Mucosa of descending colon (tissue), 3 donors: ENCODE results near the gene FAM217B. TPM values are rescaled to one million over a fixed set of nuclear protein-coding genes. Genes with fewer than 3 reads are reported as not detected.

Experiments used
- ATAC-seq: fragments of 200-7000 bp; cut with Tn5 transposase; one replicate; pipeline ENCODE4 v1.9.1; 2020; ENCODE audit warnings: mild to moderate bottlenecking, moderate library complexity
- DNase-seq, 3 donors: peaks; one replicate each; pipeline ENCODE4 v3.0.0-alpha.2; 2020
- H3K36me3 ChIP-seq: fragments of 200-600 bp; one replicate; pipeline ENCODE4 v1.8.0; 2021; ENCODE audit warnings: low read depth, mild to moderate bottlenecking
- H3K4me1 ChIP-seq: fragments of 200-600 bp; one replicate; pipeline ENCODE4 v1.8.0; 2021; ENCODE audit warnings: low read depth, mild to moderate bottlenecking
- H3K4me3 ChIP-seq: fragments of 200-600 bp; one replicate; pipeline ENCODE4 v1.8.0; 2021; ENCODE audit warnings: mild to moderate bottlenecking
- H3K9me3 ChIP-seq: fragments of 200-600 bp; one replicate; pipeline ENCODE4 v1.8.0; 2021; ENCODE audit warnings: mild to moderate bottlenecking
- CTCF ChIP-seq: fragments of 200-600 bp; IDR thresholded peaks from one replicate; pipeline ENCODE4 v1.8.0; 2022; ENCODE audit warnings: antibody characterized with exemption, mild to moderate bottlenecking
- intact Hi-C, 2 donors: fragments of 100-400 bp; cut with DNase I in 1 of 2; cut with micrococcal nuclease in 1 of 2; formaldehyde crosslinking; loops; one replicate each; pipeline versions ENCODE4 v1.11.0 to v1.11.1; 2022; cut with DNase I, micrococcal nuclease
- total RNA-seq, 3 donors: library from RNA; stranded (reverse); fragmentation: NEBNext Ultra II Directional in 2 of 3; extraction: Animal tissue kit (Norgen Biotek cat#: 25700) in 2 of 3; gene quantifications; one replicate each; pipeline versions ENCODE4 v1.2.1 to v1.2.4, GENCODE V29; 2021 to 2023
- donor health status: DM: no; HTN: no; CAD: no; lungs with moderate emphysema.
- donor health status: DM: no; HTN: no; CAD: no.
- donor health status: DM: no; HTN: yes; CAD: no.

The FAM217B gene
- total RNA-seq, 3 donors from 2014 or later: 8.2 to 19.0 (median 9.8) TPM

DNA sequence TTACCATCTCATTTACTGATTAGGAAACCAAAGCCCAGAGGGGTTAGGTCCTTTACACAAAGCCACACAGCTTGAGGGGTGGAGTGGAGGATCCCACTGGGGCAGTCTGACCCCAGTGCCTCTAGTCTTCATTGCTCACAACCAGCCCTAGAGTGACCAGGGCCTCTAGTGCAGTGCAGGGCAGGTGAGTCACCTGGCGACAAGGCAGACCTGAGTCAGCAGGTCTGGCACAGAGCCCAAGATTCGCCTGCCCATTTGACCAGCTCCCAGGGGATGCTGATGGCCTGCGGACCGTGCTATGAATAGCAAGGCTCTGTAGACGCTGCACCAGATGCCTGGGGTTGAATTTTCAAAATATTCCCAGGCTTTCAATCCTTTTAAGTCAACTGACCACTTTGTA, 48.0 kb downstream of the FAM217B start:
- Histone ChIP-seq H3K36me3 (no peaks in the 10 kb centered on the region), H3K9me3 (no peaks in the 10 kb centered on the region), H3K4me3 (no peak overlapping the region), H3K4me1 (no peaks in the 10 kb centered on the region)
- intact Hi-C loops: no loop called here
- DNase-seq (no peak), ATAC-seq (peak; percentile 21)
- TF ChIP-seq CTCF: no peak

- no peaks in the 10 kb centered on the region for H3K9me3 ChIP-seq
- no peak for TF ChIP-seq CTCF
- no peak overlapping the region for H3K4me3 ChIP-seq
- intact Hi-C loops: no loop called here
- no peaks in the 10 kb centered on the region for H3K36me3 ChIP-seq
- no peak for ATAC-seq
- no peak for DNase-seq
- no peaks in the 10 kb centered on the region for H3K4me1 ChIP-seq
Measured at GRCh38 chr20:59992526-59993084, 52.4 kb downstream of the FAM217B start.

DNA sequence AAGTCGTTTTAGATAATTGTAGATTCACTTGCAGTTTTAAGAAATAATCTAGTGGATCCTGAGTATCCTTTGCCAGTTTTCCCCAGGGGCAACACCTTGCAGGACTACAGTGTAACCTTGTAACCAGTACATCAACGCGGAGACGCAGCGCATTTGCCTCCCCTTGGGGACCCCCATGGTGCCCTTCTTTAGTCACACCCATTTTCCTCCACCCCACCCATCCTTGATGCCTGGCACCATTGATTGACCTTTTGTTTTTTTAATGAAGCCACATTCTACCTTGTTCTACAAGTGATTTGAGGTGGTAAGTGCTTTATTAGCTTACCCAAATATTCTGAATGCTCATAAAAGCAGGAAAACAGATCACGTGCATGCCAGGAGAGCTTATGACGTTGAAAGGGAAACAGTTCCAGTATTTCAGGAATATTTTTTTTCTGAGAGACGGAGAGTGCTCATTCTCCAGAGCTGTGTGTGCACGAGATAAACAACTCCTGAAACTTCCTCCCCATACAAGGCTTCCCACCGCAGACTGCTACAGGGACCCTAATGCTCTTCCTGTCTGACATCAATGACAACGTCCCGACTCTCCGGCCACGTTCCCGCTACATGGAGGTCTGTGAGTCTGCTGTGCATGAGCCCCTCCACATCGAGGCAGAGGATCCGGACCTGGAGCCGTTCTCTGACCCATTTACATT, 53.7 kb downstream of the FAM217B start:
- no peak for ATAC-seq

GRCh38 chr20:59994697-59995122, 54.5 kb downstream of the FAM217B start:
- no peaks in the 10 kb centered on the region for H3K9me3 ChIP-seq
- H3K36me3 ChIP-seq: no peaks in the 10 kb centered on the region
- no peaks in the 10 kb centered on the region for H3K4me1 ChIP-seq
- no peak overlapping the region for H3K4me3 ChIP-seq
- peak in 2 of 3 donors; percentile 26 to 54 for DNase-seq
- peak; percentile 86 for ATAC-seq
- intact Hi-C loops: no loop called here
- no peak for TF ChIP-seq CTCF

More for the DNA sequence above, 53.7 kb downstream of the FAM217B start:
- intact Hi-C loops: no loop called here
- Histone ChIP-seq H3K4me1 (no peaks in the 10 kb centered on the region), H3K9me3 (no peaks in the 10 kb centered on the region), H3K36me3 (no peaks in the 10 kb centered on the region), H3K4me3 (no peak overlapping the region)
- no peak for TF ChIP-seq CTCF
- DNase-seq: no peak

DNA sequence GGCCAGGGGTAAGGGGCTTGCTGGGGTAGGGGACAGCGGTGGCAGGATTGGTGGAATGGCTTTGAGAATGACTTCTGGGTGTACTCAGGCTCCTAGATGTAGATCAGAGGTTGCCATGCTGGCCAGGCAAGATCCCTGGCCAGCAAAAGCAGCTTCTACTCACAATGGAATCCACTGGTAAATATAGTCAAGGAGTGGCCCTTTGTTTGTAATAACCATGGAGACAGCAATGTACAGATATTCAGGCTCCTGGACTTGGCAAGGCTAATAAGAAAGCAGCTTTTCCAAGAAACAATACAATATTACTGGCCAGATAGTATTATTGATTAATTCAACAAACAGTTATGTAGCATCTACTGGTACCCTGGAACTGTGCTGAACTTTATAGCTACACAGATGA, 55.9 kb downstream of the FAM217B start:
- intact Hi-C loops: no loop called here
- no peak for ATAC-seq

More for the DNA sequence above, 55.9 kb downstream of the FAM217B start:
- DNase-seq: no peak
- no peaks in the 10 kb centered on the region for H3K4me1 ChIP-seq
- H3K4me3 ChIP-seq: no peak overlapping the region
- H3K36me3 ChIP-seq: no peaks in the 10 kb centered on the region
- H3K9me3 ChIP-seq: no peaks in the 10 kb centered on the region
- TF ChIP-seq CTCF: no peak
